Anterior cingulate cortex (tissue), 58 donors: ENCODE measurements around the gene DZIP1.

Experiments
- DNase-seq, 58 donors: peaks; one replicate each; lab custom pipeline; 2025; lab: John Stamatoyannopoulos, UW

DZIP1 gene

GRCh38 chr13:95553581-95554385, 90.7 kb downstream of the DZIP1 start:
- DNase-seq: no peak

GRCh38 chr13:95552539-95553441, 91.7 kb downstream of the DZIP1 start, which contains the start of gene CLDN10:
TSS of gene CLDN10 (plus strand) at chr13:95552720. CDS start at chr13:95552754, 34 bp downstream.
- peak in 28 of 58 donors; percentile 8 to 60 (median 24) for DNase-seq

DNA sequence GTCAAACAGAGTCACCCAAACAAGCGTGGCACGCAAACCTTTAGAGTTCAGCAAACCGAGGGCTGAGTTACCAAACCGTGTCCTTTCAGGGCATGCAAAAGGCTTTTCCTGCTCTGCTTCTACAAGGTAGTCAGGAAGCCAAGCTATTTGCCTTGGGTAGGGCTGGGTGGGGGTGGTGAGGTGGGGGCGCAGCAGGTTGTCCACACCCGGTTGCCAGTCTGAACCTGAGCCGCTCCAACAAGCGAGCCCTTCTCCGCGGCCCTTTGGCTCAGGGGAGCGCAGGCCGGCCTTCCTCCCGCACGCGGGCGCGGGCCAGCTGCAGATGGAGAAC, 92.3 kb downstream of the DZIP1 start:
- no peak for DNase-seq

DNA sequence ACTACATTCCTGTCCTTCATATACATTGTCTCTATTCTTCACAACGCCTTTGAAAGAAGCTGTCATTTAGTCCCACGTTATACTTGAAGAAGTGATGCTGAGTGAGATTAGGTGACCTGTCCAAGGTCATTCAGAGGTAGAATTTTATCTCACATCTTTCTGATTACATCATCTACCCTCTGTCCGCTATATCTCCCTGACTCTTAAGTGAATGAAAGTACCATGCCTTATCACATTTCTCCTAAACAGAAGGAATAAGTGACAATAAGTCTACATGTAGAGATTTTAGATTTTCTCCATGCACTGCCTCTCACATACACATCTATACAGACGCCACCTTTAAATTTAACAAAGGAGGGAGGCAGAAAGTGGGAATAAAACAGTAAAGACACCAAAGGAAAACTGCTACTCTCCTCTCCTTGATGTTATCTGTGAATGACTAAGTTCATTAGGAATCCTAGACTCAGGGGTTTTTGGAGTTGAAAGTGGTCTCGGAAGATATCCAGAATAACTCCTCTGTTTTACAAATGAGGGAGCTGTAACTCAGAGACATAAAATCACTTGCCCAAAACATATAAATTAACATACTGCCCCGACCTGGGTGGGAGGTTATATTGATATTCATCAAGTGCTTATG, 96.9 kb downstream of the DZIP1 start:
- DNase-seq: no peak

- no peak for DNase-seq
Measured at GRCh38 chr13:95546919-95547318, 97.6 kb downstream of the DZIP1 start.

GRCh38 chr13:95544293-95544692, 100.2 kb downstream of the DZIP1 start:
- DNase-seq: no peak

DNA sequence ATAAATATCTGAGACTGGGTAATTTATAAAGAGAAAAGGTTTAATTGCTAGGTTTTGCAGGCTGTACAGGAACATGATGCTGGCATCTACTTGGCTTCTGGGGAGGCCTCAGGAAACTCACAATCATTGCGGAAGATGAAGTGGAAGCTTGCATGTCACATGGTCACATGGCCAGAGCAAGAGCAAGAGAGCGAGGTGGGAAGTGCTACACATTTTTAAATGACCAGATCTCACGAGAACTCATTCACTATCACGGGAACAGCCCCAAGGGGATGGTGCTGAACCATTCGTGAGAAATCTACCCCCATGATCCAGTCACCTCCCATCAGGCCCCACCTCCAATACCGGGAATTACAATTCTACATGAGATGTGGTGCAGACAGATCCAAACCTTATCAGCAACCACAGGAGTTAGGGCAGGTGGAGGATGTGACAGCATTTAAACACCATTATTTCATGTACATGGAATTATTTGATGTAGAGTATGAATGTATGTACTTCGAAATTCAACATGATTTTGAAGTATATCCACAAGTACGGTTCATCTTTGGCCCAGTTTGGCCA, 102.5 kb downstream of the DZIP1 start:
- DNase-seq: no peak

- DNase-seq: no peak
Measured at GRCh38 chr13:95541308-95541707, 103.2 kb downstream of the DZIP1 start.

DNA sequence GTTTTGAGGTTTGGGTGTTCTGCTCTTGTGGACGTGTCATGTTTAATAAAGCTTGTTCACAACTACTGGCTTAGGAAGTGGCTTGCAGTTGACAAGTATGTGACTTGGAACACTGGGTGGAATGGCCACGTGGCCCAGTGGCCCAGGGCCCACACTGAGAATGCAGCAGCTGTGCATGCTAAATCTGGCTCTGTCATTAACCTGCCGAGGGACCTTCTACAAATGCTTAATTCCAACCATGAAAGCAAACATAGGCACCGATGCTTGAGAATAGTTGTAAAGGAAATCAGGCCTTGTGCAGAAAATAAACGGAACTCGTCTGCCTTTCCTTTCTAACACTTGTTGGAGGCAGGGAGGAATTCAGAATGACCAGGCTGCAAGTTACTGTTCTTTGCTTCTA, 103.6 kb downstream of the DZIP1 start:
- peak in 51 of 58 donors; percentile 1 to 84 (median 46) for DNase-seq

DNA sequence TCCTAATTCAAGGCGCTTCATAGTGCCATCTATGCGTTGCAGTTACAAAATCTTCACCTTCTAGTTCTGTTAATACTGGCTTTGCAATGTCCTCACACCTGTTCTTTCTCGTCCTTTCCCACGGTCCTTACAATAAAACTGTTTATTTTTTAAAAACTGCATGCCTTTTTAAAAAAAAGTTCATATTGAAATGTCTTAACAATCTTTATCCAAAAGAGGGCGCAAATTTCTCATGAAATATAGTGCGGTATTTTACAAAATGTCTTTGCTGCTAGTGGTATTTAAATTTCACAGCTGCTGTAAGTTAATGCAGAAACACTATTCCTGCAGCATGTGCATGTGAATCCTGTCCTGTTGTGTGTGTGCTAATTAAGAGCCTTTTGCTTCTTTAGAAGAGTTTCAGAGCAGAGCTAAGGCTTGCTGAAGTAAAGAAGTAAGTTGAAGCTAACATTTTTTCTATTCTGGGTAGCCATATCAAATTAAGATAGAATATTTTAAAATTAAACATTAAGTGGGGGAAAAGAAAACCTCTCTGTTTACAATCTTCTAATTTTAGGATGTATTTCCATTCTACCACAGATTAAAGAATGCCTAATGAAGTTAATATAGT, 107.8 kb downstream of the DZIP1 start:
- no peak for DNase-seq

DNA sequence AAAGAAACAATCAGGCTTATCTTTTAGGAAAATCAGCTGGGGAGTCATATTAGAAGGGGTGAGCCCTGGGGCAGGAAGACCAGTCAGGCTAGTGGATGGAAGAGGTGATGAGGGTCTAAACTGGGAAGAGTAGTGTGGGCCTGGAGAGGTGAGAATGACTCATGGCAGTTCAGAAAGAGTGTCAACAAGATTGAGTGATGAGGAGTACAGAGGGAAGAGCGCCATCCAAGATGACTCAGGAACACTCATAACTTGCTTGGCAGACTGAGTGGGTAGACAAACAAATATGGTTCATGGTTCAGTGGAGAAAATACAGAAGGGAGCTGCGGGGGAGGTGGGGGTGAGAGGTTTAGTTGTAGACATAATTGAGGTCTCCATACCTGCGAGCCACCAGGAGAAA, 109.3 kb downstream of the DZIP1 start:
- DNase-seq: no peak

- DNase-seq: no peak
Measured at GRCh38 chr13:95533545-95534160, 110.9 kb downstream of the DZIP1 start.

DNA sequence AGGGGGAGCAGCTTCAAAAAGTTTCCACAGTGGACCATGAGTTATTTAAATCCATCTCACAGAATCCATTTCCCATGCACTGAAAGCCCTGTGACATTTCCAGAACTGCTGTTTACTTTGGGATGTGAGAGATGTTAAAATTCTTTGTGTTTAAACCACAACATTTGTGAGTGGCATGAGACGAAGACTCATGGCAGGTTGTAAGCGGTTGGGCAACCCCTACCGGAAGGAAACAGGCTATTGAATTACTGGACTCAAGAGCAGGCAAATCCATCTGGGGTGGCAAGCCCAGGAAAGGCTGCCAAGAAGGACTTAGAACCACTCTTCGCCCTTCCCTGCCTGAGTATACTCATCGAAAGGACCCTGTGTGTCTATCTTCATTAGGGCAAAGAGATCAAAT, 114.3 kb downstream of the DZIP1 start:
- no peak for DNase-seq
